ENCODE measurements around the gene KRT86.
"Not testable (repeated sequence)": the region's sequence is repeated elsewhere in the genome, so short reads cannot be mapped to it uniquely, and the experiment has no call there.

KRT86 gene

GRCh38 chr12:52342781-52343490, 68.5 kb downstream of the KRT86 start:
- no peak for DNase-seq

DNA sequence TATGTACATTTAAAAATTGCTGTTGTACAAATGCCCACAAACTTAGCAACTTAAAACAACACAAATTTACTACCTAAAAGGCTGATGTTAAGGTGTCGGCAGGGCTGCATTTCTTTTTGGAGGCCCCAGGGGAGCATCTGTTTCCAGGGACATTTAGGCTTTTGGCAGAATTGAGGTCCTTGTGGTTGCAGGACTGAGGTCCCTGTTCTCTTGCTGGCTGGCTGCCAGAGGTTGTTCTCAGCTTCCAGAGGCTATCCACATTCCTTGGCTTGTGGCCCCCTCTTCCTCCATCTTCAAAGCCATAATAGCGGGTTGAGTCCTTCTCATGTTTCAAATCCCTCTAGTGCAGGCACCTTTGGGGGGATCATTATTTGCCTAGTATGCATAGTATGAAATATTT, 69.1 kb downstream of the KRT86 start:
- no peak for DNase-seq

GRCh38 chr12:52344111-52344510, 69.7 kb downstream of the KRT86 start:
- no peak for DNase-seq

DNA sequence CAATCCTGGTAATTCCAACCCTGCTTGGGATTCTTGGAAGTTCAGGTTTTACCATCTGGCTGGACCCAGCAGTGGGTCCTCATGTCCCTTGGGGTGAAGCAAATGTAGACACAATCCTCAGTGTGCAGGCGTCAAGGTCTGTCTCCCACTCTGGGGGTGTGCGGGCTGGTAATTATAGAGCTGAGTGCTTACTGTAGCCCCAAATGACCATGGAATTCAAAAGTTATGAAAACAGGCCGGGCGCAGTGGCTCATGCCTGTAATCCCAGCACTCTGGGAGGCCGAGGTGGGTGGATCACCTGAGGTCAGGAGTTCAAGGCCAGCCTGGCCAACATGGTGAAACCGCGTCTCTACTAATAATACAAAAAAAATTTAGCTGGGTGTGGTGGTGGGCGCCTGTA, 70.6 kb downstream of the KRT86 start:
- DNase-seq = not testable (repeated sequence)

DNA sequence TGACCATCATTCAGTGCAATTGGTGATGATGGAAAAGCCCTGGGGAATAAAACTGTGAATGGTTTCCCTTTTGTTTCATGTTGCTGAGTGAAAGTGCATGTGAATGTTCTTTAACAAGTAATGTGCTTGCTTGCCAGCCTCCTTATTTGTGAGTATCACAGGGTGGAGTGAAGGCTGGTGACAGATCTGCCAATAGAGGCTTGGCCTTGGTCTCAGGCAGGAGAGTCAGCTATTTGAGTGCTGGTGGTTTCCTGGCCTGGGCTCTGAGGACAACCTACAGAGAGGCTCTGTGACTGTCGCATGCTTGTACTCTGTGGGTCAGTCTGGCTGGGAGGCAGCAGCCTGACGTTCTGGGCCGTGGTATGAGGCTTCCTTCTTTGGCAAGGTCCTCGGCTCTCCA, 72.1 kb downstream of the KRT86 start:
- DNase-seq = no peak

- DNase-seq = no peak
Observed at GRCh38 chr12:52347016-52347415, 72.6 kb downstream of the KRT86 start.

- DNase-seq = no peak
Observed at GRCh38 chr12:52347551-52348510, 73.4 kb downstream of the KRT86 start.

DNA sequence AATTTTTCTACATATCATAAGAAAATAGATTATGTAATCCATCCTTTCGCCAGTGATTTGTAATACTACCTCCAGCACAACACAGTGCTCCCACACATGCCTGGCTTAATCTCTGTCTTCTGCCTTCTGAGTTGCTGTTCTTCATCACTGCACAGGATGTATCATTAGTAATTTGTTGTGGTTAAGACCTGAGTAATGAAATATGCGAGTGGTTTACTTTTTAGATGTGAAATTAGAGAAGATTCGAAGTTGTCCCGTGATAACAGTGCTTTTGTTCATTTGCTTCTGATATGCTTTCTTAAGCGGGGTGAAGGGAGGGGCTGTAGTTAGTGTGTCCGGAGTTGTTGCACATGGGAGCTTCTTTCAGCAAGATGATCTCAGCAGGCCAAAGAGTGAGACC, 74.8 kb downstream of the KRT86 start:
- no peak for DNase-seq

GRCh38 chr12:52350021-52350620, 75.7 kb downstream of the KRT86 start:
- DNase-seq = no peak

DNA sequence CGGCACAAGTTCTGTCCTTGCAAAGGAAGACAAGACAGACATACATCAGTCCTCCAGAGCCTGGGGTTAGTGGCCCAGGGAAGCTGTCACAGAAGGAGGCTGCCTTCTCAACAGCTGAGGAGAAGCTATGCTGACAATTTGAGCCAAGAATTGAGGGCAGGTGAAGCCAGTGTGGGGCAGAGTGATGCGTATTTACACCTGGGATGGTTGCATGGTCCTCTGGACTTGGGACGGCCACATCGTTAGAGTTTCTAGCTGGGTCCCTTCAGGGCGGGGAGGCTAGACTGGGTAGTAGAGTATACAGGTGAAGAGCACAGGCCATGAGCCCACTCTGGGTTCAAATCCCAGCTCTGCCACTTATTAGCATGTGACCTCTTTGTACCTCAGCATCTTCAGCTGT, 76.3 kb downstream of the KRT86 start:
- no peak for DNase-seq

DNA sequence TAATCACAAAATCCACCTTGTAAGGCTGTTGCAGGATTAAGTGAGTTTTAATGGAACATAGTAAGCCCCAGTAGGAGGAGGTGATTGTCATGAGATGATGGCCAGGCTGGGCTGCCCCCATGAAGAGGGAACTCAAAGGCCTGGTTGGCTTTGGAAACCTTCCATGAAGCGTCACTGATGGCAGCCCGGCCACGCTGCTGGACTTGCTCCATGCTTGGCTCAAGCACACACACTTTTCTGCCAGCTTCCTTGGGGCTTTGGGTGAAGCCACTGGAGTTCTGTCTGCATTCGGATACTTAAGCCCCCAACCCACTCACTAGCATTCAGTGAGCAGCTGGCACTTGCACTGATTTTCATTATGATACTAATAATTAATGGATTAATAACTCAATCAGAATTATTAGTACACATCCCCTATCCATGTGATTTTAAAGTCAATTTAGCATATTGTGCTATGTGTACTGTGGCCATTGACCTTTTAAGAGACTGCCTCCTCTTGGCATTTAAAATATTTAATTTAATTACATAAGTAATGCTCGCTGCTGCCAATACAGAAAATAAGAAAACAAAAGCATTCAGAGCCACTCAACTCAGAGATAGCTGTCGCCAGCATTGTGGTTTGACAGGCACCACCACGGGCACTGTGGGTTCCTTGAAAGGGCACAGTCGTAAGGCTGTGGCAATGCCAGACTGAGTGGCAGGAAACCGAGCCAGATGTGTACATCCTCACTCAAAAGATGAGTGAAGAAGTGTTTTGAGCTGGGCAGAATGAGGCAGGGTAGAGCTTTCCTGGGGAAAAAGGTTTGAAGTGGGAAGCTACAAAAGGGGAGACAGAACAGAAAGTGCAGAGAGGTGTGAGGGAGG, 77.0 kb downstream of the KRT86 start:
- DNase-seq = no peak

GRCh38 chr12:52352951-52353350, 78.5 kb downstream of the KRT86 start:
- no peak for DNase-seq

- DNase-seq = no peak
Observed at GRCh38 chr12:52353766-52354165, 79.3 kb downstream of the KRT86 start.

DNA sequence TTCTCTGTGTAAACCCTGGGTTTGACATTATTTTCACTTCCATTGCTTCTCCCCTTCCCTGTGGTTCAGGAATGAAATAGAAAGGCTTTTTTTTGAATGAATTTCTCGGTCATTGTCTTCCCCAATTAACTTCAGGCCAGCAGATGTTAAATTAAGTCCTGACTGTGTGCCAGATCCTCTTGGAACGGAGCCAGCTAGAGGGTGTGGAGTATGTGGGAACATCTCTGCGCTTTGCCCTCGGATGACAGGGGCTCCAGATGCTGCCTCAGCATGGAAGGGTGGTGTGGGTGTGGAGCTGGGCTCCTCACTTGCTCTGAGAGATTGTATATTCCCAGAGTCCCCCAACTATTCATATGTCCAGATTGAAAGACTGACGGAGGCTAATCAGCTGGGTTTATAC, 79.8 kb downstream of the KRT86 start:
- no peak for DNase-seq

DNA sequence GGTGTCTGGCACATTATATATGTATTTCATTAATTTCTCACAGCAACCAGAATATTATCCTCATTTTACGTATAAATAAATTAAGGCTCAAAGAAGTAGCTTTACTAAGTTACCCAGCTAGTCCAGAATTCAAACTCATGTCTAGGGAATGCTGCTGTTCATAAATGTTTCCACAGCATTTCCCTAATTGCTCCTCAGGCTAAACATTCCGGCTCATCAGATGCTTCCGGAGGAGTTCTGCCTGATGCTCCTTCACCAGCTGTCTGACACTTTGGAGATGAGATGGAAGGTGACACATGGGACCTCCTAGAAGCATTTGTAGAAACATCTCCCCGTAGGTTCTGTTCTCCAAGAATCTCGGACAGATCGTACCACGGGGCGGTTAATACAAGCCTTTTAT, 80.7 kb downstream of the KRT86 start:
- DNase-seq = no peak

DNA sequence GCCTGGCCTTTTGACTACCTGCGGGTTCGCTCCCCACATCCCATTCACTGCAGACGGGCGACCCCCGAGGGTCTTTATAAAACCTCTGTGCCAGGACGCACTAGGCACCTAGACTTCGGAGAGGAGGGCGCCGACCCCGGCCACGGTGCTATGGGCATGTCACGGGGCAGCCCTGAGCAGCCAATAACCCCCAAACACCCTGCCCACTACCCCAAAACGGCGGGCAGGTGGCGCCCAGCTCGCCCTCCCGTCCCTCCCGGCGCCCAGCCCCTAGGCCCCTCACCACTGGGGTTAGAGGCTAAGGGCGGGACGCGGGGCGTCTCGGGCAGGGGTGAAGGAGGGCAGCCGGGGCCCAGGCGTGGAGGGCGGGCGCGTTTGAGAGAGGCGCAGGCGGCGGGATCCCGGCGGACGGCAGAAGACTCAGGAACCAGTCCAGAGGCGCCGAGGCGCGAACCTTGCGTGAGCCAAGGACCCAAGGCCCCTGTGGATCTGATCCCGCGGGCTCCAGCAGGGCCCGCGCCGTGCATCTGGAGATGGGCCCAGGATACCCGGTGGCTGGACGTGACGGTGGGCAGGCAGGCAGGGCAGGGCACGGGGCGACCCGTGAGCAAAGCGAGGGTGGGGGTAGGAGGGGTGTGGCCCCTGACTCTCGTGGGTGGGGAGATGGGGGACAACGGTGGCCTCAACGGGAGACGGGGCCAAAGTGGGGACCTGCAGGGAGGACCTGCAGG, 81.8 kb downstream of the KRT86 start:
- no peak for DNase-seq

DNA sequence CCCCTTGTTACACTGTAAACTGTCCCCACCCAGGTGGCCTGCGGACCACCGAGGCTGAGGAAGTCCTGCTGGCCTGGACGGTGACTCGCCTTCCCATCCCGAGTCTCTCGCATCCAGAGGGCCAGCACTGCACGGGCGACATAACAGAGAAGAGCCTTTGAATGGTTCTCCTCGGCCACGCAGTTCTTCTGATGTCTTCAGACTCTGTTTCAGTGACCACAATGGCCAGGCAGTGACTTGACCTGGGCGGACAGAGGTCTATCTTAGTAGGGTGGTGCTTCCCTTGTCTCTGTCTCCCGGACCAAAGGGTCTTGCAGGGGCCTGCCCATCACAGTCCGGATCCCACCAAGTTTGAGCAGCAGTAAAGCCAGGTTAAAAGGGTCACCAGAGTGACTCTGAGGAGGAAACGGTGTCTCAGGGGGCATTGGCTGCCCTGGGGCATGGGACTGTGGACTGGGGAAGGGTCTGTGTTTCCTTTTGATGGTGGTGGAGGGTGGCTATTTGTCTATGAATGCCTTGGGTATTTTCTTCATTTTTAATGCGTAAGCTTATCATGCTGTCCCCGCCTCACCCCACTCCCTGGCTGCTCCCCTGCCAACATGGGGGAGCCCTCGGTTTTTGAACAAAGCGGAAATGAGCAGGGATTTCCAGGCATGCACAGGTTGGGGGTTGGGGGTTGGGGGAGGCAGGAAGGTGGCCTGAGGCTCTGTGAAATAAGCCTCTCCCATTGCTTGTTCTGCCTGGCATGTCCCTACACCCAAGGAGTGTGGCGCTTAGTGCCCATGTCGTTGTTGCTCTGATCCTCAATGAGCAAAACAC, 82.5 kb downstream of the KRT86 start:
- no peak for DNase-seq
